Tibial nerve (tissue), 4 donors: Measurements from ENCODE around the gene ZSCAN30. TPM values are rescaled to one million over a fixed set of nuclear protein-coding genes. Genes with fewer than 3 reads are reported as not detected.

Source experiments
- DNase-seq, 2 donors: peaks; one replicate each; pipeline ENCODE4 v3.0.0-alpha.2; 2019; ENCODE audit warnings: low spot score in 2 of 2
- H3K27ac ChIP-seq, 4 donors: fragments of 200-600 bp; sonication (generic) in 3 of 4; one replicate each; pipeline ENCODE4 v1.5.1; 2017 to 2019; ENCODE audit warnings: mild to moderate bottlenecking in 1 of 4
- H3K27me3 ChIP-seq, 2 donors: fragments of 200-600 bp; sonication (generic) in 1 of 2; one replicate each; pipeline versions ENCODE4 v1.5.1 to v1.6.0; 2017 to 2019
- H3K36me3 ChIP-seq, 3 donors: fragments of 200-600 bp; sonication (generic); one replicate each; pipeline ENCODE4 v1.5.1; 2018 to 2019
- H3K4me1 ChIP-seq, 4 donors: fragments of 200-600 bp; sonication (generic) in 3 of 4; one replicate each; pipeline ENCODE4 v1.5.1; 2017 to 2019
- H3K4me3 ChIP-seq, 4 donors: fragments of 200-600 bp; sonication (generic) in 3 of 4; one replicate each; pipeline ENCODE4 v1.5.1; 2017 to 2019; ENCODE audit warnings: mild to moderate bottlenecking in 1 of 4, moderate library complexity in 1 of 4
- H3K9me3 ChIP-seq, 4 donors: fragments of 200-600 bp; sonication (generic) in 3 of 4; one replicate each; pipeline ENCODE4 v1.5.1; 2017 to 2019
- CTCF ChIP-seq, 5 experiments: fragments of 200-600 bp in 3 of 5; fragments of 450-650 bp in 2 of 5; sonication (generic) in 3 of 5; IDR thresholded peaks; one replicate each; pipeline ENCODE4 v1.5.1; 2016 to 2019; ENCODE audit warnings: antibody characterized with exemption in 5 of 5, mild to moderate bottlenecking in 3 of 5, moderate library complexity in 2 of 5
- EP300 ChIP-seq, 2 donors: sonication (generic); formaldehyde crosslinking; IDR thresholded peaks; one replicate each; pipeline ENCODE4 v1.6.1; 2017; ENCODE audit warnings: antibody characterized with exemption in 2 of 2, mild to moderate bottlenecking in 1 of 2
- POLR2A ChIP-seq, 2 donors: fragments of 450-650 bp; IDR thresholded peaks; one replicate each; pipeline ENCODE4 v1.6.1; 2017; ENCODE audit warnings: antibody characterized with exemption in 2 of 2, mild to moderate bottlenecking in 2 of 2, moderate library complexity in 2 of 2
- WGBS, 2 donors: methylation state at CpG; one replicate each; pipeline ENCODE4 v1.1.5; 2018; 5-methylcytosine and 5-hydroxymethylcytosine counted together
- total RNA-seq, 4 donors: library from RNA; depleted of rRNA; stranded (reverse); fragments of >200 nt; gene quantifications; one replicate each; pipeline ENCODE4 v1.1.0, GENCODE V29; 2016

Gene ZSCAN30
- total RNA-seq: 10 to 100 TPM; 26.6 to 46.7 (median 32.5) TPM

GRCh38 chr18:35290094-35290735 is at the start of gene ZSCAN30:
ZSCAN30 (minus strand) TSS chr18:35290229; CDS start chr18:35264352, 25,877 bp downstream.
- Histone ChIP-seq H3K9me3 (peaks cover 0 to 8% (median 4%) of the 10 kb centered on the region in 4 donors), H3K4me3 (peak within 1 kb of the TSS; percentile 61 to 86 (median 72)), H3K36me3 (peaks cover 0 to 22% (median 0%) of the 10 kb centered on the region in 3 donors), H3K27ac (peak within 1 kb of the TSS; percentile 77 to 92 (median 85)), H3K27me3 (no peaks in the 10 kb centered on the region), H3K4me1 (peaks cover 0 to 51% (median 15%) of the 10 kb centered on the region in 4 donors)
- TF ChIP-seq CTCF (IDR thresholded peaks at IDR 0.05) (peak in 2 of 5 experiments; percentile 6 to 31), EP300 (IDR thresholded peaks at IDR 0.05) (peak; percentile 62 to 92), POLR2A (IDR thresholded peaks at IDR 0.05) (peak; percentile 35 to 67)
- DNase-seq: peak; percentile 85 to 90
- 0 to 1% methylated on average over 17 to 38 of the region's 41 CpGs for WGBS, 2 donors

GRCh38 chr18:35337286-35337685 is 47.3 kb upstream of the ZSCAN30 start:
- H3K36me3 ChIP-seq: peaks cover 2 to 85% (median 30%) of the 10 kb centered on the region in 3 donors
- TF ChIP-seq POLR2A (IDR thresholded peaks at IDR 0.05): no peak
- TF ChIP-seq EP300 (IDR thresholded peaks at IDR 0.05): no peak
- no peak for TF ChIP-seq CTCF (IDR thresholded peaks at IDR 0.05)

GRCh38 chr18:35335866-35336265 is 45.8 kb upstream of the ZSCAN30 start:
- H3K27ac ChIP-seq: no peak overlapping the region
- peaks cover 0 to 48% (median 0%) of the 10 kb centered on the region in 4 donors for H3K4me1 ChIP-seq
- WGBS, 2 donors: 87 to 88% methylated on average over 4 of the region's 4 CpGs
- no peak overlapping the region for H3K4me3 ChIP-seq
- H3K9me3 ChIP-seq: no peaks in the 10 kb centered on the region
- DNase-seq: no peak
- peaks cover 2 to 92% (median 30%) of the 10 kb centered on the region in 3 donors for H3K36me3 ChIP-seq
- H3K27me3 ChIP-seq: no peaks in the 10 kb centered on the region
- TF ChIP-seq EP300 (IDR thresholded peaks at IDR 0.05) (no peak), CTCF (IDR thresholded peaks at IDR 0.05) (no peak), POLR2A (IDR thresholded peaks at IDR 0.05) (no peak)

More at GRCh38 chr18:35337286-35337685, 47.3 kb upstream of the ZSCAN30 start:
- DNase-seq: no peak
- no peak overlapping the region for H3K4me3 ChIP-seq
- H3K4me1 ChIP-seq: peaks cover 0 to 60% (median 4%) of the 10 kb centered on the region in 4 donors
- no peaks in the 10 kb centered on the region for H3K27me3 ChIP-seq
- WGBS, 2 donors: 87 to 90% methylated on average over 5 of the region's 5 CpGs
- no peaks in the 10 kb centered on the region for H3K9me3 ChIP-seq
- no peak overlapping the region for H3K27ac ChIP-seq

- no peak for DNase-seq
- H3K9me3 ChIP-seq: no peaks in the 10 kb centered on the region
- peaks cover 2 to 85% (median 24%) of the 10 kb centered on the region in 3 donors for H3K36me3 ChIP-seq
- no peak for TF ChIP-seq CTCF (IDR thresholded peaks at IDR 0.05)
- no peak for TF ChIP-seq EP300 (IDR thresholded peaks at IDR 0.05)
- no peak for TF ChIP-seq POLR2A (IDR thresholded peaks at IDR 0.05)
- no peak overlapping the region for H3K4me3 ChIP-seq
- WGBS, 2 donors: 65 to 70% methylated on average over 3 of the region's 3 CpGs
- H3K4me1 ChIP-seq: peaks cover 0 to 38% (median 0%) of the 10 kb centered on the region in 4 donors
- no peak overlapping the region for H3K27ac ChIP-seq
- H3K27me3 ChIP-seq: no peaks in the 10 kb centered on the region
Measured at GRCh38 chr18:35334821-35335220, 44.8 kb upstream of the ZSCAN30 start.

GRCh38 chr18:35334212-35334611 is 44.2 kb upstream of the ZSCAN30 start:
- 91 to 100% methylated on average over 1 of the region's 1 CpG for WGBS, 2 donors
- TF ChIP-seq CTCF (IDR thresholded peaks at IDR 0.05) (no peak), EP300 (IDR thresholded peaks at IDR 0.05) (no peak), POLR2A (IDR thresholded peaks at IDR 0.05) (no peak)
- H3K9me3 ChIP-seq: no peaks in the 10 kb centered on the region
- no peak for DNase-seq
- peaks cover 0 to 32% (median 0%) of the 10 kb centered on the region in 4 donors for H3K4me1 ChIP-seq
- H3K27ac ChIP-seq: no peak overlapping the region
- H3K36me3 ChIP-seq: peaks cover 2 to 79% (median 19%) of the 10 kb centered on the region in 3 donors
- H3K27me3 ChIP-seq: no peaks in the 10 kb centered on the region
- H3K4me3 ChIP-seq: no peak overlapping the region
